Lung (tissue), 12 donors: ENCODE measurements around the gene OR52B6. TPM values are rescaled to one million over a fixed set of nuclear protein-coding genes. Genes with fewer than 3 reads are reported as not detected.
A peak's percentile ranks its signal among the peaks of the same experiment; 100 is the strongest.

ENCODE experiments used
- ATAC-seq: fragments of 200-7000 bp; cut with Tn5 transposase; one replicate; pipeline ENCODE4 v1.9.1; 2020; ENCODE audit warnings: moderate number of reproducible peaks; ENCODE audit not compliant: insufficient read depth, low FRiP score
- DNase-seq, 3 donors: peaks; one replicate each; pipeline ENCODE4 v3.0.0-alpha.2; 2013 to 2017
- H3K27ac ChIP-seq, 2 donors: one replicate each; pipeline ENCODE4 v1.5.1; 2013; ENCODE audit warnings: mild to moderate bottlenecking in 2 of 2, moderate library complexity in 2 of 2, control low read depth in 1 of 2, inconsistent platforms in 1 of 2, low read depth in 1 of 2, low read length in 1 of 2
- H3K27me3 ChIP-seq, 3 donors: one replicate each; pipeline ENCODE4 v1.5.1; 2013; ENCODE audit warnings: low read length in 2 of 3; ENCODE audit not compliant: control insufficient read depth in 3 of 3, insufficient read depth in 3 of 3
- H3K36me3 ChIP-seq, 4 donors: one replicate each; pipeline ENCODE4 v1.5.1; 2013; ENCODE audit warnings: low read length in 4 of 4, mild to moderate bottlenecking in 1 of 4, moderate library complexity in 1 of 4; ENCODE audit not compliant: control insufficient read depth in 4 of 4, insufficient read depth in 4 of 4
- H3K4me1 ChIP-seq, 5 donors: one replicate each; pipeline ENCODE4 v1.5.1; 2013; ENCODE audit warnings: low read length in 5 of 5, mild to moderate bottlenecking in 2 of 5, moderate library complexity in 1 of 5; ENCODE audit not compliant: control insufficient read depth in 5 of 5, insufficient read depth in 5 of 5
- H3K4me3 ChIP-seq: one replicate; pipeline ENCODE4 v1.5.1; 2013; ENCODE audit warnings: mild to moderate bottlenecking, control low read depth, moderate library complexity
- H3K9ac ChIP-seq, 2 donors: one replicate each; pipeline ENCODE4 v1.5.1; 2013; ENCODE audit warnings: low read length in 2 of 2, control low read depth in 1 of 2; ENCODE audit not compliant: insufficient read depth in 1 of 2
- H3K9me3 ChIP-seq, 4 donors: one replicate each; pipeline ENCODE4 v1.5.1; 2013; ENCODE audit warnings: low read length in 3 of 4, mild to moderate bottlenecking in 1 of 4, moderate library complexity in 1 of 4; ENCODE audit not compliant: control insufficient read depth in 4 of 4, insufficient read depth in 3 of 4
- WGBS, 2 donors: extraction: QIAGEN DNeasy Blood & Tissue Kit; methylation state at CpG; one replicate each; pipeline ENCODE4 v1.1.7; 2013; 5-methylcytosine and 5-hydroxymethylcytosine counted together
- polyA plus RNA-seq, 2 donors: library from polyadenylated mRNA; stranded (reverse); fragments of 200-250 nt; gene quantifications; one replicate each; pipeline ENCODE4 v1.2.1, GENCODE V29; 2013
- total RNA-seq, 2 donors: library from RNA; depleted of rRNA in 1 of 2; stranded (reverse); fragments of >200 nt in 1 of 2; gene quantifications; one replicate each; pipeline ENCODE4 v1.2.1, GENCODE V29; 2014 to 2021
- TF ChIP-seq, protein P1 (sequence below): IDR thresholded peaks from 2 replicates; pipeline ENCODE4 v1.5.1; 2012; ENCODE audit warnings: mild to moderate bottlenecking; ENCODE audit errors: control extremely low read depth, extremely low read depth
- donor health status: control.
- donor health status: control.
- donor health status: Bipolar disorder and iron deficiency.
- donor health status: healthy.
- donor health status: DM: yes; HTN: yes; CAD: no.

Gene OR52B6
- total and polyA plus RNA-seq, 4 donors = not detected

DNA sequence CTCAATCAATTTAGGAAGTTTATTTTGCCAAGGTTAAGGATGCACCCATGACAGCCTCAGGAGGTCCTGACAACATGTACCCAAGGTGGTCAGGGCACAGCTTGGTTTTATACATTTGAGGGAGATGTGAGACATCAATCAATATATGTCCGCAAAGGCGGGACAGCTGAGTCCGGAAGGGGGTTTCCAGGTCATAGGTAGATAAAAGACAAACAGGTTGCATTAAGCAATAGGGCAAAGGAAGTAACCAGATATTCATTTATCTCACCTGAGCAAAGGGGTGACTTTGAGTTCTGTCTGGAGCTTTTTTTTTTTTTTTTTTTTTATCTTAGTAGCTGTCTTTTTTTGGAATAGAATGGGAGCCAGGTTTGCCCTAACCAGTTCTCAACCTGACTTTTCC is 42.1 kb downstream of the OR52B6 start:
- Histone ChIP-seq H3K27ac (no peak overlapping the region), H3K4me3 (no peak overlapping the region), H3K9me3 (no peaks in the 10 kb centered on the region), H3K27me3 (no peaks in the 10 kb centered on the region), H3K4me1 (peaks cover 3 to 18% (median 10%) of the 10 kb centered on the region in 5 donors), H3K36me3 (no peaks in the 10 kb centered on the region), H3K9ac (no peak overlapping the region)
- ATAC-seq (no peak), DNase-seq (no peak)
- 96 to 99% methylated on average over 3 of the region's 3 CpGs for WGBS, 2 donors
- TF ChIP-seq, protein P1, sequence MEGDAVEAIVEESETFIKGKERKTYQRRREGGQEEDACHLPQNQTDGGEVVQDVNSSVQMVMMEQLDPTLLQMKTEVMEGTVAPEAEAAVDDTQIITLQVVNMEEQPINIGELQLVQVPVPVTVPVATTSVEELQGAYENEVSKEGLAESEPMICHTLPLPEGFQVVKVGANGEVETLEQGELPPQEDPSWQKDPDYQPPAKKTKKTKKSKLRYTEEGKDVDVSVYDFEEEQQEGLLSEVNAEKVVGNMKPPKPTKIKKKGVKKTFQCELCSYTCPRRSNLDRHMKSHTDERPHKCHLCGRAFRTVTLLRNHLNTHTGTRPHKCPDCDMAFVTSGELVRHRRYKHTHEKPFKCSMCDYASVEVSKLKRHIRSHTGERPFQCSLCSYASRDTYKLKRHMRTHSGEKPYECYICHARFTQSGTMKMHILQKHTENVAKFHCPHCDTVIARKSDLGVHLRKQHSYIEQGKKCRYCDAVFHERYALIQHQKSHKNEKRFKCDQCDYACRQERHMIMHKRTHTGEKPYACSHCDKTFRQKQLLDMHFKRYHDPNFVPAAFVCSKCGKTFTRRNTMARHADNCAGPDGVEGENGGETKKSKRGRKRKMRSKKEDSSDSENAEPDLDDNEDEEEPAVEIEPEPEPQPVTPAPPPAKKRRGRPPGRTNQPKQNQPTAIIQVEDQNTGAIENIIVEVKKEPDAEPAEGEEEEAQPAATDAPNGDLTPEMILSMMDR = no peak

DNA sequence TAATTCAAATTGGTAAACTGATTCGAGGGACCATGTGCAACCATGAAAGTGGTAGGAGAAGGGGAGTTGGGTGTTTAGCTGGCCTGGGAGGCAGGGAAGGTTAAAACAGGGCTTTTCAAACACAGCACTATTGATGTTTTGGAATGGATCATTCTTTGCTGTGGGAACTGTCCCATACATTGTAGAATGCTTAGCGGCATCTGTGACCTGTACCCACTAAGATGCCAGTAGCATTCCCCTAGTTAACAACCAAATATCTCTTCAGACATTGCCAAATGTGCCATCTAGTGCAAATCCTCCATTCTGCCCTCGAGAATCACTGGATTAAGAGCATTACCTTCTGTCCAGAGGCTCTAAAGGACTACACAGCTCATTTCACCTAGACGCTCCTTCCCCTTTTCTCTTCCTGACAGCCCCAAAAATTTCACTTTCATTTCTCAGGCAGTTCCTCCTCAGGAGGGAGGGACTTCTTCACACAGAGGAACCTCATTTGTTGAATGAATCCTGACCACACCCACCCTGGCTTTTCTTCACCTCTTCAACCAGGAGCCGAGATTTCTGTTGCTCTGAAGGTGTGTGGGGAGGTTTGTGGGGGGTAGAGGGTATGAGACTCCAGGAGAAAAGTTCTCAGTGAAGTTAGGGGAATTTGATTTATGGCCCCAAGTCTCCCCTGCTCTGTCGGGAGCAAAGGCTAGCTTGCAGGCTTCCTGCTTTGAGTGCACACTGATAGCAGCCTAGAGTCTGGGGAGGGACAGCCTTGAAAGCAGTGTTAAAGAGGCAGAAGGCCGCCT is 44.0 kb downstream of the OR52B6 start, which contains the start of gene TRIM34:
TRIM34 (plus strand) TSS at position 513 of the 791 bp plus-strand sequence. CDS start 7,331 bp downstream, outside the sequence.
- H3K9ac ChIP-seq = peak within 1 kb of the TSS; percentile 50 to 91
- H3K27me3 ChIP-seq = no peaks in the 10 kb centered on the region
- peaks cover 3 to 18% (median 10%) of the 10 kb centered on the region in 5 donors for H3K4me1 ChIP-seq
- peak; percentile 92 for ATAC-seq
- peak; percentile 66 to 90 (median 86) for DNase-seq
- peak within 1 kb of the TSS; percentile 56 for H3K4me3 ChIP-seq
- H3K36me3 ChIP-seq = no peaks in the 10 kb centered on the region
- H3K27ac ChIP-seq = peak within 1 kb of the TSS; percentile 57 to 85
- 12 to 18% methylated on average over 7 of the region's 7 CpGs for WGBS, 2 donors
- TF ChIP-seq, protein P1 = no peak
- no peaks in the 10 kb centered on the region for H3K9me3 ChIP-seq

GRCh38 chr11:5625281-5625680 is 44.6 kb downstream of the OR52B6 start:
- Histone ChIP-seq H3K27me3 (no peaks in the 10 kb centered on the region), H3K9ac (peak overlapping the region; percentile 50 to 91), H3K27ac (peak overlapping the region; percentile 57 to 85), H3K4me1 (peaks cover 3 to 18% (median 10%) of the 10 kb centered on the region in 5 donors), H3K4me3 (peak overlapping the region; percentile 56), H3K36me3 (no peaks in the 10 kb centered on the region), H3K9me3 (no peaks in the 10 kb centered on the region)
- WGBS, 2 donors = 27 to 28% methylated on average over 4 of the region's 4 CpGs
- TF ChIP-seq, protein P1 = no peak
- ATAC-seq (no peak), DNase-seq (peak in 1 of 3 donors; percentile 19)
